Hepatocyte (in vitro differentiated cells): Measurements from ENCODE around the gene RIMKLB. TPM values are rescaled to one million over a fixed set of nuclear protein-coding genes. Genes with fewer than 3 reads are reported as not detected.

Source experiments
- DNase-seq: peaks from one replicate; pipeline ENCODE4 v3.0.0-alpha.2; 2016; ENCODE audit warnings: low spot score
- H2AFZ ChIP-seq: fragments of 200-600 bp; sonication (generic); 2 replicates; pipeline ENCODE4 v1.6.0; 2016; ENCODE audit warnings: antibody characterized with exemption, mild to moderate bottlenecking
- H3K27ac ChIP-seq: fragments of 200-600 bp; sonication (generic); 2 replicates; pipeline ENCODE4 v1.5.1; 2016; ENCODE audit warnings: mild to moderate bottlenecking
- H3K27me3 ChIP-seq: fragments of 200-600 bp; sonication (generic); 2 replicates; pipeline ENCODE4 v1.6.1; 2016
- H3K36me3 ChIP-seq: fragments of 200-600 bp; sonication (generic); replicated peaks from 2 replicates; pipeline ENCODE4 v1.5.1; 2016; ENCODE audit warnings: low read depth; ENCODE audit not compliant: insufficient read depth
- H3K4me1 ChIP-seq: fragments of 200-600 bp; sonication (generic); 2 replicates; pipeline ENCODE4 v1.5.1; 2016; ENCODE audit warnings: mild to moderate bottlenecking, moderate library complexity; ENCODE audit not compliant: insufficient read depth
- H3K4me2 ChIP-seq: fragments of 200-600 bp; sonication (generic); 2 replicates; pipeline ENCODE4 v1.6.0; 2016
- H3K4me3 ChIP-seq: fragments of 200-600 bp; sonication (generic); 2 replicates; pipeline ENCODE4 v1.5.1; 2016; ENCODE audit warnings: mild to moderate bottlenecking
- H3K79me2 ChIP-seq: fragments of 200-600 bp; sonication (generic); 2 replicates; pipeline ENCODE4 v1.6.0; 2017; ENCODE audit warnings: mild to moderate bottlenecking
- H3K9me2 ChIP-seq: fragments of 200-600 bp; sonication (generic); replicated peaks from 2 replicates; pipeline ENCODE4 v1.6.0; 2017; ENCODE audit warnings: mild to moderate bottlenecking; ENCODE audit not compliant: insufficient read depth
- H3K9me3 ChIP-seq: fragments of 200-600 bp; sonication (generic); 2 replicates; pipeline ENCODE4 v1.5.1; 2016; ENCODE audit warnings: low read depth, mild to moderate bottlenecking
- H4K20me1 ChIP-seq: fragments of 200-600 bp; sonication (generic); 2 replicates; pipeline ENCODE4 v1.6.0; 2016; ENCODE audit warnings: mild to moderate bottlenecking; ENCODE audit not compliant: insufficient read depth, poor library complexity, severe bottlenecking
- EZH2 ChIP-seq: fragments of 200-600 bp; sonication (generic); IDR thresholded peaks from 2 replicates; pipeline ENCODE4 v1.6.1; 2016; ENCODE audit warnings: antibody characterized with exemption, mild to moderate bottlenecking, borderline replicate concordance
- EZH2phosphoT487 ChIP-seq: fragments of 200-600 bp; sonication (generic); IDR thresholded peaks from one replicate; pipeline ENCODE4 v1.6.1; 2018; ENCODE audit warnings: antibody characterized with exemption, mild to moderate bottlenecking, low read depth, moderate library complexity; ENCODE audit not compliant: unreplicated experiment, severe bottlenecking
- WGBS: methylation state at CpG from one replicate; pipeline ENCODE4 v1.1.6; 2016; ENCODE audit warnings: low lambda C conversion rate; ENCODE audit errors: missing lambda C conversion rate; 5-methylcytosine and 5-hydroxymethylcytosine counted together
- polyA plus RNA-seq: library from polyadenylated mRNA; unstranded; fragments of >200 nt; fragmentation: Nextera tagmentation; extraction: Ambion mirVana; gene quantifications from 2 replicates; pipeline ENCODE4 v1.2.1, GENCODE V29; 2016
- total RNA-seq: library from RNA; depleted of rRNA; stranded (reverse); fragments of >200 nt; gene quantifications from 2 replicates; pipeline ENCODE4 v1.2.3, GENCODE V29; 2014
- TF ChIP-seq, protein P1 (sequence below): fragments of 200-600 bp; sonication (generic); IDR thresholded peaks from 2 replicates; pipeline ENCODE4 v1.5.1; 2016; ENCODE audit warnings: antibody characterized with exemption, mild to moderate bottlenecking; ENCODE audit not compliant: poor library complexity

Gene RIMKLB
- total and polyA plus RNA-seq, 2 experiments from 2014 or later, result 20.7 to 37.3 TPM

DNA sequence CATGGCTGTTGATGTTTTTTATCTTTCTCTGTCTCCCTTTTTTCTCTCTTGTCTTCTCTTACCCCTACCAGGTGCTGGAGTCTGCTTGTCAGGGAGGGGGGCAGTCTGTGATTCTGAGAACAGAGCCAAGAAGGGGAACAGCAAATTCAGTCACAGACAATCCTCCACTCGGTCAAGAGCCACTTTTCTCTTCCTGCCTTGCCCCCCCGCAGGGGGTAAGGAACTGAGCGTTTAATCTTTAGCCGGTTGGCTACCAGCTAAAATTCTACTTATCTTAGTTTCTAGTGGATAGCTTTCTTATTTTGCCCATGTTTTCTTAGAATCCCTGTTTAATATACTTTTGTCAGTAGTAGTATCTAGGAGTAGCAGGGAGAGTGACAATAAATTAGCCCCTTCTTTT lies 1.9 kb downstream of the RIMKLB start:
- Histone ChIP-seq H2AFZ (no peak overlapping the region), H3K27ac (no peak overlapping the region), H4K20me1 (peaks cover 7% of the 10 kb centered on the region), H3K27me3 (no peaks in the 10 kb centered on the region), H3K4me1 (peaks cover 6% of the 10 kb centered on the region), H3K79me2 (peaks cover 60% of the 10 kb centered on the region), H3K9me2 (no peaks in the 10 kb centered on the region), H3K36me3 (no peaks in the 10 kb centered on the region), H3K4me2 (peak overlapping the region; percentile 80), H3K9me3 (no peaks in the 10 kb centered on the region), H3K4me3 (no peak overlapping the region)
- TF ChIP-seq, protein P1, sequence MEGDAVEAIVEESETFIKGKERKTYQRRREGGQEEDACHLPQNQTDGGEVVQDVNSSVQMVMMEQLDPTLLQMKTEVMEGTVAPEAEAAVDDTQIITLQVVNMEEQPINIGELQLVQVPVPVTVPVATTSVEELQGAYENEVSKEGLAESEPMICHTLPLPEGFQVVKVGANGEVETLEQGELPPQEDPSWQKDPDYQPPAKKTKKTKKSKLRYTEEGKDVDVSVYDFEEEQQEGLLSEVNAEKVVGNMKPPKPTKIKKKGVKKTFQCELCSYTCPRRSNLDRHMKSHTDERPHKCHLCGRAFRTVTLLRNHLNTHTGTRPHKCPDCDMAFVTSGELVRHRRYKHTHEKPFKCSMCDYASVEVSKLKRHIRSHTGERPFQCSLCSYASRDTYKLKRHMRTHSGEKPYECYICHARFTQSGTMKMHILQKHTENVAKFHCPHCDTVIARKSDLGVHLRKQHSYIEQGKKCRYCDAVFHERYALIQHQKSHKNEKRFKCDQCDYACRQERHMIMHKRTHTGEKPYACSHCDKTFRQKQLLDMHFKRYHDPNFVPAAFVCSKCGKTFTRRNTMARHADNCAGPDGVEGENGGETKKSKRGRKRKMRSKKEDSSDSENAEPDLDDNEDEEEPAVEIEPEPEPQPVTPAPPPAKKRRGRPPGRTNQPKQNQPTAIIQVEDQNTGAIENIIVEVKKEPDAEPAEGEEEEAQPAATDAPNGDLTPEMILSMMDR, result no peak
- no peak for TF ChIP-seq EZH2phosphoT487
- no peak for TF ChIP-seq EZH2
- 31% methylated on average over 4 of the region's 4 CpGs for WGBS
- no peak for DNase-seq

DNA sequence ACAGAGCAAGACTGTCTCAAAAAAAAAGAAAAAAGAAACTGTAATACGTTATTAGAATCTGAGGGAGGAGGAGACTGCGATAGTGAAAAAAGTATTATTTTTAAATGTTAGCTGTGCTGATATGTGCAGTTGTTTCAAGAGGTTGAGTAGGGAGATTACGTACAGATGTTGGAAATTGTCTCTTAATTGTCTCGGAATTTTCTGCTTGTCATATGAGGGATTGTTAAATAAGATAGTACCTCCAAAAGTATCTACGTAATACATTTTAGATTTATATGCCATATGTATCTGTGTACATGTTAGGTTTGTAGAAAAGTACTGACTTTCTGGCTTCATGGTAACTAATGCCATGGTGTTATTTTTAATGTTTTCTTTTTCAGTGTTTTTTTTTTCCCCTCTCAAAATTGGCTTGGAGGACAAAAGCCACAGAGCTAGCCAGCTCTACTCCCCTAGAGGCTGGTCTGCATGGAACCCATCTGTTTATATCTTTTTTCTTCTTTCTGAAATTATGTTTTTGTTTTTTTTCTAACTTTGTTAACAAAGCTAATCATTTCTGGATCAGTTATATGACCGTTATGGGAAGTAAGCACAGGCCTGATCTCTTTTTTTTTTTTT lies 3.4 kb downstream of the RIMKLB start:
- Histone ChIP-seq H3K27ac (no peak overlapping the region), H3K27me3 (no peaks in the 10 kb centered on the region), H3K9me2 (no peaks in the 10 kb centered on the region), H3K4me1 (peaks cover 6% of the 10 kb centered on the region), H3K4me2 (no peak overlapping the region), H3K9me3 (no peaks in the 10 kb centered on the region), H4K20me1 (peaks cover 7% of the 10 kb centered on the region), H3K79me2 (peaks cover 73% of the 10 kb centered on the region), H3K4me3 (no peak overlapping the region), H2AFZ (no peak overlapping the region), H3K36me3 (no peaks in the 10 kb centered on the region)
- DNase-seq, result no peak
- TF ChIP-seq, protein P1, result no peak
- TF ChIP-seq EZH2 (no peak), EZH2phosphoT487 (no peak)
- WGBS, result 92% methylated on average over 6 of the region's 6 CpGs

DNA sequence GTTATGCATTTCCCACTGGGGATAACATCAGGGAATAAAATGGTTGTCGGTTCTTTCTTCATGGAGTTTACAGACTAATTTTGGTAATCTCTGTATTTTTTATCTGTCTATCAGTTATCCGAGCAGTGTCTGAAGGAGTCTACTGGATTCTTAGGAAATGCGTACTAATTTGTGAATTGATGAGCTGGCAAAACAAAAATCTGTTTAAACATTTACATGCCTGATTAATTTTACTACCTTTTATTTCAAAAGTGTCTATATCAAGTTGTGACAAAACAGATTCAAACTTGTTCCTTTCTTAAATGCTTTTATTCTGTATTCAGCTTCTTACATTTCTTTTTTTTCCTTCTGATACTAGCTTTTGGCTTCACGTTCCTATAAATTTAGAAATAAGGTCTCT lies 4.4 kb downstream of the RIMKLB start:
- no peaks in the 10 kb centered on the region for H3K9me3 ChIP-seq
- H2AFZ ChIP-seq, result no peak overlapping the region
- no peak overlapping the region for H3K4me2 ChIP-seq
- H4K20me1 ChIP-seq, result peaks cover 7% of the 10 kb centered on the region
- H3K27ac ChIP-seq, result no peak overlapping the region
- no peak overlapping the region for H3K4me3 ChIP-seq
- no peaks in the 10 kb centered on the region for H3K9me2 ChIP-seq
- no peaks in the 10 kb centered on the region for H3K36me3 ChIP-seq
- no peaks in the 10 kb centered on the region for H3K27me3 ChIP-seq
- TF ChIP-seq, protein P1, result no peak
- TF ChIP-seq EZH2 (no peak), EZH2phosphoT487 (no peak)
- DNase-seq, result no peak
- peaks cover 81% of the 10 kb centered on the region for H3K79me2 ChIP-seq
- peaks cover 6% of the 10 kb centered on the region for H3K4me1 ChIP-seq
- WGBS, result 85% methylated on average over 4 of the region's 4 CpGs
